Endodermal cell (in vitro differentiated cells): Measurements from ENCODE around the gene ZNF397. TPM values are rescaled to one million over a fixed set of nuclear protein-coding genes. Genes with fewer than 3 reads are reported as not detected.

Experiments
- DNase-seq: peaks from one replicate; pipeline ENCODE4 v3.0.0-alpha.2; 2017
- H3K27ac ChIP-seq: 2 replicates; pipeline ENCODE4 v1.5.1; 2013; ENCODE audit warnings: mild to moderate bottlenecking, low read depth, low read length, moderate library complexity
- H3K27me3 ChIP-seq: 2 replicates; pipeline ENCODE4 v1.6.1; 2013; ENCODE audit warnings: mild to moderate bottlenecking, low read length, moderate library complexity; ENCODE audit not compliant: insufficient read depth, control insufficient read depth, poor library complexity, severe bottlenecking
- H3K36me3 ChIP-seq: 2 replicates; pipeline ENCODE4 v1.7.0; 2013; ENCODE audit warnings: mild to moderate bottlenecking, low read length, moderate library complexity; ENCODE audit not compliant: control insufficient read depth, insufficient read depth
- H3K4me1 ChIP-seq: one replicate; pipeline ENCODE4 v1.7.0; 2013; ENCODE audit warnings: low read length; ENCODE audit not compliant: control insufficient read depth, insufficient read depth
- H3K4me3 ChIP-seq: 2 replicates; pipeline ENCODE4 v1.5.1; 2013; ENCODE audit warnings: mild to moderate bottlenecking, low read length, moderate library complexity
- H3K9ac ChIP-seq: 2 replicates; pipeline ENCODE4 v1.6.1; 2013; ENCODE audit warnings: mild to moderate bottlenecking, low read length, moderate library complexity; ENCODE audit not compliant: poor library complexity, severe bottlenecking; ENCODE audit errors: extremely low read depth
- H3K9me3 ChIP-seq: 2 replicates; pipeline ENCODE4 v1.6.1; 2013; ENCODE audit warnings: mild to moderate bottlenecking, low read length, moderate library complexity; ENCODE audit not compliant: control insufficient read depth
- H3K27ac Mint-ChIP-seq: 2 replicates; pipeline ENCODE4 v1.8.0; 2020; ENCODE audit warnings: mixed read lengths
- H3K27me3 Mint-ChIP-seq: 2 replicates; pipeline ENCODE4 v1.8.0; 2021; ENCODE audit warnings: mild to moderate bottlenecking, mixed read lengths; ENCODE audit not compliant: insufficient read depth
- H3K36me3 Mint-ChIP-seq: 2 replicates; pipeline ENCODE4 v1.8.0; 2020; ENCODE audit warnings: low read depth, mixed read lengths
- H3K4me1 Mint-ChIP-seq: 2 replicates; pipeline ENCODE4 v1.8.0; 2020; ENCODE audit warnings: mixed read lengths
- H3K4me3 Mint-ChIP-seq: 2 replicates; pipeline ENCODE4 v1.8.0; 2020; ENCODE audit warnings: mild to moderate bottlenecking, moderate library complexity, mixed read lengths
- H3K9me3 Mint-ChIP-seq: 2 replicates; pipeline ENCODE4 v1.8.0; 2020; ENCODE audit warnings: mild to moderate bottlenecking, mixed read lengths
- CTCF ChIP-seq: fragments of 200-600 bp; sonication (generic); conservative IDR thresholded peaks from 2 replicates; pipeline ENCODE4 v1.5.0; 2021; ENCODE audit warnings: antibody characterized with exemption, mild to moderate bottlenecking
- WGBS, 2 experiments: methylation state at CpG; one replicate each; pipeline versions ENCODE4 v1.1.5 to v1.1.7; 2013; ENCODE audit warnings: missing lambda C conversion rate in 2 of 2, mixed read lengths in 1 of 2; ENCODE audit not compliant: insufficient coverage in 1 of 2, insufficient read length in 1 of 2; 5-methylcytosine and 5-hydroxymethylcytosine counted together
- long read RNA-seq, 4 experiments: library from polyadenylated mRNA in 2 of 4; library from RNA in 1 of 4; library from capped mRNA in 1 of 4; stranded (forward) in 3 of 4; unstranded in 1 of 4; transcript quantifications; one replicate each; pipeline ENCODE4 v2.0.0, GENCODE V29; 2020 to 2021; ENCODE audit warnings: inconsistent platforms in 1 of 4
- polyA plus RNA-seq, 2 experiments: library from polyadenylated mRNA; stranded (reverse); fragments of 50-300 nt; gene quantifications; one replicate each; pipeline ENCODE4 v1.2.3, GENCODE V29; 2013
- total RNA-seq, 2 donors: library from RNA; stranded (reverse); fragmentation: NEBNext Ultra II Directional in 1 of 2; extraction: Animal tissue kit (Norgen Biotek cat#: 25700) in 1 of 2; gene quantifications; 2 replicates in 1 of 2; 3 replicates in 1 of 2; pipeline ENCODE4 v1.2.1, GENCODE V29; 2021

The ZNF397 gene
- total RNA-seq: 10 to 100 TPM; 44.1 to 64.6 TPM
- polyA plus RNA-seq (2013, experiment 1 of 2): 43.1 TPM
- polyA plus RNA-seq (2013, experiment 2 of 2): 37.0 TPM
- long read RNA-seq, experiment 1, partial matches to known transcripts: 0 of 3 reads
- long read RNA-seq, experiment 1, other reads (novel, unspliced or antisense): 3 of 3 reads
- long read RNA-seq, experiment 2, full-length matches to known transcripts: 7 of 15 reads
- long read RNA-seq, experiment 2, partial matches to known transcripts: 0 of 15 reads
- long read RNA-seq, experiment 2, other reads (novel, unspliced or antisense): 8 of 15 reads
- long read RNA-seq, experiment 3, full-length matches to known transcripts: 28 of 58 reads
- long read RNA-seq, experiment 3, partial matches to known transcripts: 4 of 58 reads
- long read RNA-seq, experiment 3, other reads (novel, unspliced or antisense): 26 of 58 reads
- long read RNA-seq, experiment 4, full-length matches to known transcripts: 32 of 56 reads
- long read RNA-seq, experiment 4, partial matches to known transcripts: 4 of 56 reads
- long read RNA-seq, experiment 4, other reads (novel, unspliced or antisense): 20 of 56 reads

- H3K36me3 ChIP-seq: peaks cover 40% of the 10 kb centered on the region
- Mint-ChIP-seq H3K27ac (peak within 1 kb of the TSS; percentile 100), H3K27me3 (no peaks in the 10 kb centered on the region), H3K36me3 (peaks cover 41% of the 10 kb centered on the region), H3K4me1 (peaks cover 10% of the 10 kb centered on the region), H3K9me3 (peaks cover 35% of the 10 kb centered on the region), H3K4me3 (peak within 1 kb of the TSS; percentile 96)
- peak; percentile 99 for DNase-seq
- H3K9ac ChIP-seq: peak within 1 kb of the TSS; percentile 89
- H3K4me3 ChIP-seq: peak within 1 kb of the TSS; percentile 92
- WGBS, 2 experiments: 0 to 1% methylated on average over 20 to 60 of the region's 60 CpGs
- H3K9me3 ChIP-seq: peaks cover 39% of the 10 kb centered on the region
- no peaks in the 10 kb centered on the region for H3K27me3 ChIP-seq
- H3K27ac ChIP-seq: peak within 1 kb of the TSS; percentile 95
- H3K4me1 ChIP-seq: no peaks in the 10 kb centered on the region
- TF ChIP-seq CTCF: no peak
Measured at GRCh38 chr18:35240664-35241447, at the start of gene ZNF397. Gene ZNF397 (plus strand): TSS chr18:35241034. CDS start chr18:35242471, 1,437 bp downstream.

GRCh38 chr18:35191698-35192025, 49.2 kb upstream of the ZNF397 start:
- peak overlapping the region; percentile 39 for H3K27ac ChIP-seq
- WGBS, 2 experiments: 73 to 75% methylated on average over 3 to 5 of the region's 5 CpGs
- Mint-ChIP-seq H3K4me3 (no peak overlapping the region), H3K36me3 (no peaks in the 10 kb centered on the region), H3K27ac (no peak overlapping the region), H3K9me3 (no peaks in the 10 kb centered on the region), H3K4me1 (peaks cover 21% of the 10 kb centered on the region), H3K27me3 (no peaks in the 10 kb centered on the region)
- no peak for DNase-seq
- TF ChIP-seq CTCF: no peak
- no peaks in the 10 kb centered on the region for H3K9me3 ChIP-seq
- H3K36me3 ChIP-seq: no peaks in the 10 kb centered on the region
- H3K4me3 ChIP-seq: no peak overlapping the region
- H3K27me3 ChIP-seq: no peaks in the 10 kb centered on the region
- no peaks in the 10 kb centered on the region for H3K4me1 ChIP-seq
- H3K9ac ChIP-seq: no peak overlapping the region

DNA sequence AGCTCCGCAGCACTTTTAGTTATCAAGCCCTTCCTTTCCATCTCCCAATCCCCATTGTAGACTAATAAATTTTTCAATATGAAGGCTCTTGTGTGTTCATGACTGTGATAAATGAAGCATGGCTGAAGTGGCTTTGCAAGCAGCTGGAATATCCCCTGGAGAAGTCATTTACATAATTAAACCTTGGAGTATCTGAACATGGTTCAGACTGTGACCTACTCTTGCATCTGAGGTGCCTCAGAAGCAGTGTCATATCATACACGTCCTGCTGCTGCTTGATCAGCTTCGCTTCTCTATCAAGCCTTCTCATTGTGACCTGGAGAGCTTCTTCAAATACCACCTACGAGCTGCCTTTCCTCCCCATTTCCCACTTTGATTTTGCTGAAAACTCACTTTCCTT, 48.4 kb upstream of the ZNF397 start:
- Histone ChIP-seq H3K9ac (no peak overlapping the region), H3K27me3 (no peaks in the 10 kb centered on the region), H3K4me3 (no peak overlapping the region), H3K4me1 (no peaks in the 10 kb centered on the region), H3K27ac (no peak overlapping the region), H3K36me3 (no peaks in the 10 kb centered on the region), H3K9me3 (no peaks in the 10 kb centered on the region)
- H3K4me1 Mint-ChIP-seq: peaks cover 18% of the 10 kb centered on the region
- H3K36me3 Mint-ChIP-seq: no peaks in the 10 kb centered on the region
- 86 to 92% methylated on average over 2 to 4 of the region's 4 CpGs for WGBS, 2 experiments
- no peak for DNase-seq
- no peaks in the 10 kb centered on the region for H3K9me3 Mint-ChIP-seq
- H3K4me3 Mint-ChIP-seq: no peak overlapping the region
- H3K27ac Mint-ChIP-seq: no peak overlapping the region
- no peak for TF ChIP-seq CTCF
- no peaks in the 10 kb centered on the region for H3K27me3 Mint-ChIP-seq
